Naive thymus-derived CD4-positive, alpha-beta T cell (primary cell): Measurements from ENCODE around the gene XCR1. TPM values are rescaled to one million over a fixed set of nuclear protein-coding genes. Genes with fewer than 3 reads are reported as not detected.
A peak's percentile ranks its signal among the peaks of the same experiment; 100 is the strongest.

Source experiments
- ATAC-seq: fragments of 150-1000 bp; cut with Tn5 transposase; 2 replicates; pipeline ENCODE4 v1.10.0; 2021; ENCODE audit warnings: mild to moderate bottlenecking, moderate library complexity
- CTCF ChIA-PET: fragments of 350-600 bp; sonication (Branson Sonifier 250); formaldehyde crosslinking; loops from one replicate; lab custom pipeline; 2021; ENCODE audit warnings: antibody characterized with exemption; lab: Charles Lee
- POLR2A ChIA-PET: fragments of 350-600 bp; sonication (Branson Sonifier 250); formaldehyde crosslinking; loops from one replicate; lab custom pipeline; 2021; ENCODE audit warnings: antibody characterized with exemption, inconsistent platforms; lab: Charles Lee
- DNase-seq, 9 donors: peaks; one replicate each; pipeline versions ENCODE4 v3.0.0 to v3.0.0-alpha.2; 2020 to 2022; ENCODE audit warnings: mixed read lengths in 1 of 9
- H3K27ac ChIP-seq: one replicate; pipeline ENCODE4 v1.7.0; 2013; ENCODE audit warnings: mild to moderate bottlenecking, low read depth, low read length, moderate library complexity
- H3K27me3 ChIP-seq, 2 donors: one replicate each; pipeline ENCODE4 v1.7.0; 2013; ENCODE audit warnings: low read length in 2 of 2, mild to moderate bottlenecking in 2 of 2, moderate library complexity in 2 of 2; ENCODE audit not compliant: control insufficient read depth in 2 of 2, insufficient read depth in 2 of 2
- H3K36me3 ChIP-seq, 3 experiments: 1 replicate in 2 of 3; 2 replicates in 1 of 3; pipeline ENCODE4 v1.7.0; 2013; ENCODE audit warnings: low read length in 3 of 3, mild to moderate bottlenecking in 3 of 3, moderate library complexity in 1 of 3; ENCODE audit not compliant: insufficient read depth in 3 of 3, control insufficient read depth in 2 of 3
- H3K4me1 ChIP-seq, 2 donors: one replicate each; pipeline ENCODE4 v1.7.0; 2013; ENCODE audit warnings: low read length in 2 of 2, mild to moderate bottlenecking in 2 of 2, moderate library complexity in 1 of 2; ENCODE audit not compliant: control insufficient read depth in 2 of 2, insufficient read depth in 2 of 2
- H3K4me3 ChIP-seq: 2 replicates; pipeline ENCODE4 v1.7.0; 2013; ENCODE audit warnings: mild to moderate bottlenecking, low read length
- H3K9me3 ChIP-seq, 3 experiments: 1 replicate in 2 of 3; 2 replicates in 1 of 3; pipeline ENCODE4 v1.7.0; 2013; ENCODE audit warnings: low read length in 3 of 3; ENCODE audit not compliant: control insufficient read depth in 2 of 3
- H3K27ac Mint-ChIP-seq, 9 donors: one replicate each; pipeline ENCODE4 v1.8.0; 2020 to 2022; ENCODE audit warnings: mixed read lengths in 9 of 9, mild to moderate bottlenecking in 8 of 9, moderate library complexity in 5 of 9, inconsistent platforms in 2 of 9
- H3K27me3 Mint-ChIP-seq, 5 donors: one replicate each; pipeline ENCODE4 v1.8.0; 2021 to 2022; ENCODE audit warnings: mixed read lengths in 5 of 5, mild to moderate bottlenecking in 1 of 5
- H3K36me3 Mint-ChIP-seq, 5 donors: one replicate each; pipeline ENCODE4 v1.8.0; 2020 to 2022; ENCODE audit warnings: mixed read lengths in 5 of 5, mild to moderate bottlenecking in 3 of 5, inconsistent platforms in 1 of 5
- H3K4me1 Mint-ChIP-seq, 7 donors: one replicate each; pipeline ENCODE4 v1.8.0; 2020 to 2022; ENCODE audit warnings: mixed read lengths in 7 of 7, mild to moderate bottlenecking in 3 of 7, inconsistent platforms in 1 of 7
- H3K4me3 Mint-ChIP-seq, 10 donors: one replicate each; pipeline ENCODE4 v1.8.0; 2020 to 2022; ENCODE audit warnings: mild to moderate bottlenecking in 10 of 10, mixed read lengths in 10 of 10, moderate library complexity in 6 of 10, inconsistent platforms in 2 of 10
- H3K9me3 Mint-ChIP-seq, 11 donors: one replicate each; pipeline ENCODE4 v1.8.0; 2020 to 2022; ENCODE audit warnings: mixed read lengths in 11 of 11, mild to moderate bottlenecking in 4 of 11, inconsistent platforms in 1 of 11, moderate library complexity in 1 of 11
- intact Hi-C, 2 donors: fragments of 100-400 bp; cut with micrococcal nuclease; formaldehyde crosslinking; loops; one replicate each; pipeline ENCODE4 v1.15.1; 2023
- polyA plus RNA-seq, 2 donors: library from polyadenylated mRNA; unstranded; fragments of 300-500 nt; fragmentation: Illumina TruSeq; gene quantifications; one replicate each; pipeline ENCODE4 v1.2.3, GENCODE V29; 2021
- total RNA-seq, 6 experiments: library from RNA in 5 of 6; stranded (reverse) in 5 of 6; gene quantifications; 1 replicate in 5 of 6; 2 replicates in 1 of 6; pipeline ENCODE4 v1.2.3 and lab custom pipeline; 2021 to 2026

XCR1 gene
- total and polyA plus RNA-seq, 7 experiments from 2014 or later = 0.05 to 0.88 TPM; not detected in 5

- ATAC-seq = no peak
- Mint-ChIP-seq H3K36me3 (peaks cover 0 to 26% (median 7%) of the 10 kb centered on the region in 5 donors), H3K9me3 (peaks cover 8 to 34% (median 11%) of the 10 kb centered on the region in 11 donors), H3K27me3 (peaks cover 0 to 65% (median 0%) of the 10 kb centered on the region in 5 donors), H3K27ac (peak overlapping the region; percentile 5 to 83 (median 63)), H3K4me1 (peaks cover 50 to 87% (median 75%) of the 10 kb centered on the region in 7 donors), H3K4me3 (peak overlapping the region in 9 of 10 donors; percentile 2 to 67 (median 52))
- intact Hi-C loops = loop anchor here in 1 of 2 donors (2.0 to 5.0 kb wide), 2 partner anchors 41 to 92 kb away; partner anchors contain the start of gene XCR1
- Histone ChIP-seq H3K36me3 (no peaks in the 10 kb centered on the region), H3K9me3 (peaks cover 0 to 5% (median 0%) of the 10 kb centered on the region in 3 experiments), H3K4me1 (peaks cover 60 to 77% of the 10 kb centered on the region in 2 donors), H3K27ac (no peak overlapping the region), H3K27me3 (no peaks in the 10 kb centered on the region), H3K4me3 (no peak overlapping the region)
- DNase-seq = peak in 4 of 9 donors; percentile 11 to 22 (median 15)
- ChIA-PET CTCF (interaction anchor here (1.3 to 3.9 kb wide), 4 partner anchors 10 to 131 kb away, joined by 3 to 35 read pairs (median 5); no protein-coding TSS in a partner anchor), POLR2A (interaction anchor here (0.7 to 2.0 kb wide), 7 partner anchors 9 to 302 kb away, joined by 3 to 7 read pairs (median 3); no protein-coding TSS in a partner anchor)
Observed at GRCh38 chr3:46068501-46068900, 41.2 kb upstream of the XCR1 start.

GRCh38 chr3:46067401-46067800 is 40.1 kb upstream of the XCR1 start:
- ChIA-PET CTCF (interaction anchor here (1.0 to 3.9 kb wide), 3 partner anchors 11 to 129 kb away, joined by 3 to 35 read pairs (median 5); no protein-coding TSS in a partner anchor), POLR2A (interaction anchor here (1.0 to 2.0 kb wide), 3 partner anchors 10 to 68 kb away, joined by 3 to 5 read pairs (median 3); no protein-coding TSS in a partner anchor)
- no peak overlapping the region for H3K27ac ChIP-seq
- ATAC-seq (no peak), DNase-seq (no peak)
- H3K36me3 ChIP-seq = no peaks in the 10 kb centered on the region
- Mint-ChIP-seq H3K4me3 (peak overlapping the region in 5 of 10 donors; percentile 7 to 53 (median 35)), H3K9me3 (peaks cover 8 to 27% (median 10%) of the 10 kb centered on the region in 11 donors), H3K27me3 (peaks cover 0 to 65% (median 0%) of the 10 kb centered on the region in 5 donors), H3K36me3 (peaks cover 0 to 16% (median 7%) of the 10 kb centered on the region in 5 donors), H3K4me1 (peaks cover 54 to 95% (median 86%) of the 10 kb centered on the region in 7 donors), H3K27ac (peak overlapping the region in 8 of 9 donors; percentile 3 to 73 (median 26))
- H3K27me3 ChIP-seq = no peaks in the 10 kb centered on the region
- peaks cover 66 to 77% of the 10 kb centered on the region in 2 donors for H3K4me1 ChIP-seq
- H3K4me3 ChIP-seq = no peak overlapping the region
- intact Hi-C loops = loop anchor here in 1 of 2 donors (5.0 kb wide), 1 partner anchor 40 kb away; the partner anchor contains the start of gene XCR1
- peaks cover 0 to 5% (median 0%) of the 10 kb centered on the region in 3 experiments for H3K9me3 ChIP-seq

- Mint-ChIP-seq H3K27me3 (peaks cover 0 to 67% (median 0%) of the 10 kb centered on the region in 5 donors), H3K36me3 (peaks cover 0 to 9% (median under 1%) of the 10 kb centered on the region in 5 donors), H3K4me1 (peaks cover 53 to 87% (median 77%) of the 10 kb centered on the region in 7 donors), H3K27ac (peak overlapping the region; percentile 33 to 90 (median 81)), H3K9me3 (peaks cover 0 to 12% (median 1%) of the 10 kb centered on the region in 11 donors), H3K4me3 (peak overlapping the region in 9 of 10 donors; percentile 62 to 88 (median 76))
- intact Hi-C loops = loop anchor here (1.0 to 5.0 kb wide), 4 partner anchors 12 to 71 kb away; partner anchors contain the start of genes FYCO1 (in 2 of the 2) and XCR1 (in 1 of the 2)
- H3K4me3 ChIP-seq = no peak overlapping the region
- H3K27me3 ChIP-seq = no peaks in the 10 kb centered on the region
- POLR2A ChIA-PET = interaction anchor here (1.0 to 1.6 kb wide), 7 partner anchors 11 to 89 kb away, joined by 3 to 8 read pairs (median 3); partner anchors contain the start of gene FYCO1
- H3K27ac ChIP-seq = peak overlapping the region; percentile 56
- CTCF ChIA-PET = interaction anchor here (1.2 to 2.4 kb wide), 5 partner anchors 12 to 126 kb away, joined by 3 to 13 read pairs (median 6); no protein-coding TSS in a partner anchor
- H3K9me3 ChIP-seq = no peaks in the 10 kb centered on the region
- ATAC-seq (no peak), DNase-seq (peak in 1 of 9 donors; percentile 9)
- H3K4me1 ChIP-seq = peaks cover 56 to 66% of the 10 kb centered on the region in 2 donors
- H3K36me3 ChIP-seq = no peaks in the 10 kb centered on the region
Observed at GRCh38 chr3:46065750-46066256, 38.5 kb upstream of the XCR1 start.

GRCh38 chr3:46065294-46065705 is 38.0 kb upstream of the XCR1 start:
- H3K27me3 Mint-ChIP-seq = peaks cover 0 to 68% (median 0%) of the 10 kb centered on the region in 5 donors
- H3K4me1 Mint-ChIP-seq = peaks cover 48 to 82% (median 72%) of the 10 kb centered on the region in 7 donors
- ChIA-PET POLR2A (interaction anchor here (1.0 to 1.6 kb wide), 9 partner anchors 12 to 89 kb away, joined by 3 to 8 read pairs (median 3); partner anchors contain the start of gene FYCO1), CTCF (interaction anchor here (1.2 to 2.4 kb wide), 6 partner anchors 12 to 128 kb away, joined by 3 to 13 read pairs (median 6); no protein-coding TSS in a partner anchor)
- intact Hi-C loops = loop anchor here (1.0 to 5.0 kb wide), 4 partner anchors 13 to 70 kb away; partner anchors contain the start of genes FYCO1 (in 2 of the 2) and XCR1 (in 1 of the 2)
- H3K9me3 Mint-ChIP-seq = peaks cover 0 to 7% (median 0%) of the 10 kb centered on the region in 11 donors
- H3K9me3 ChIP-seq = no peaks in the 10 kb centered on the region
- peak overlapping the region; percentile 33 to 90 (median 81) for H3K27ac Mint-ChIP-seq
- peak overlapping the region; percentile 62 to 88 (median 75) for H3K4me3 Mint-ChIP-seq
- no peak overlapping the region for H3K4me3 ChIP-seq
- peaks cover 0 to 7% (median 0%) of the 10 kb centered on the region in 5 donors for H3K36me3 Mint-ChIP-seq
- no peaks in the 10 kb centered on the region for H3K36me3 ChIP-seq
- H3K27ac ChIP-seq = peak overlapping the region; percentile 56
- no peaks in the 10 kb centered on the region for H3K27me3 ChIP-seq
- DNase-seq (peak; percentile 25 to 94 (median 80)), ATAC-seq (peak; percentile 94)
- H3K4me1 ChIP-seq = peaks cover 51 to 62% of the 10 kb centered on the region in 2 donors

- ChIA-PET CTCF (interaction anchor here (0.9 to 1.6 kb wide), 2 partner anchors 15 to 96 kb away, joined by 3 to 5 read pairs; no protein-coding TSS in a partner anchor), POLR2A (interaction anchor here (0.8 to 1.7 kb wide), 3 partner anchors 16 to 23 kb away, joined by 3 to 4 read pairs (median 3); no protein-coding TSS in a partner anchor)
- Mint-ChIP-seq H3K4me1 (peaks cover 26 to 55% (median 46%) of the 10 kb centered on the region in 7 donors), H3K4me3 (no peak overlapping the region), H3K27me3 (peaks cover 0 to 70% (median 2%) of the 10 kb centered on the region in 5 donors), H3K9me3 (peaks cover 0 to 2% (median 0%) of the 10 kb centered on the region in 11 donors), H3K27ac (peak overlapping the region in 2 of 9 donors; percentile 31 to 36), H3K36me3 (peaks cover 0 to 5% (median 0%) of the 10 kb centered on the region in 5 donors)
- peaks cover 33 to 35% of the 10 kb centered on the region in 2 donors for H3K4me1 ChIP-seq
- H3K36me3 ChIP-seq = no peaks in the 10 kb centered on the region
- no peaks in the 10 kb centered on the region for H3K27me3 ChIP-seq
- intact Hi-C loops = no loop called here
- no peak overlapping the region for H3K27ac ChIP-seq
- no peak overlapping the region for H3K4me3 ChIP-seq
- DNase-seq = no peak
- no peak for ATAC-seq
- no peaks in the 10 kb centered on the region for H3K9me3 ChIP-seq
Observed at GRCh38 chr3:46062679-46063078, 35.4 kb upstream of the XCR1 start.

- no peak for ATAC-seq
- POLR2A ChIA-PET = interaction anchor here (1.7 kb wide), 1 partner anchor 18 kb away, joined by 4 read pairs; no protein-coding TSS in a partner anchor
Observed at GRCh38 chr3:46061887-46062286, 34.6 kb upstream of the XCR1 start.

More at GRCh38 chr3:46061887-46062286, 34.6 kb upstream of the XCR1 start:
- CTCF ChIA-PET = interaction anchor here (0.9 to 1.6 kb wide), 2 partner anchors 16 to 95 kb away, joined by 3 to 5 read pairs; no protein-coding TSS in a partner anchor
- H3K4me1 ChIP-seq = peaks cover 28 to 30% of the 10 kb centered on the region in 2 donors
- no peaks in the 10 kb centered on the region for H3K9me3 ChIP-seq
- H3K4me3 ChIP-seq = no peak overlapping the region
- no peak overlapping the region for H3K27ac ChIP-seq
- H3K4me1 Mint-ChIP-seq = peaks cover 20 to 47% (median 38%) of the 10 kb centered on the region in 7 donors
- H3K4me3 Mint-ChIP-seq = no peak overlapping the region
- intact Hi-C loops = no loop called here
- no peaks in the 10 kb centered on the region for H3K27me3 ChIP-seq
- H3K36me3 ChIP-seq = no peaks in the 10 kb centered on the region
- peaks cover 0 to 2% (median 0%) of the 10 kb centered on the region in 11 donors for H3K9me3 Mint-ChIP-seq
- no peak overlapping the region for H3K27ac Mint-ChIP-seq
- peaks cover 0 to 5% (median 0%) of the 10 kb centered on the region in 5 donors for H3K36me3 Mint-ChIP-seq
- H3K27me3 Mint-ChIP-seq = peaks cover 0 to 70% (median 3%) of the 10 kb centered on the region in 5 donors
- DNase-seq = no peak
